ENCODE measurements around the gene HORMAD2.

The HORMAD2 gene, protein sequence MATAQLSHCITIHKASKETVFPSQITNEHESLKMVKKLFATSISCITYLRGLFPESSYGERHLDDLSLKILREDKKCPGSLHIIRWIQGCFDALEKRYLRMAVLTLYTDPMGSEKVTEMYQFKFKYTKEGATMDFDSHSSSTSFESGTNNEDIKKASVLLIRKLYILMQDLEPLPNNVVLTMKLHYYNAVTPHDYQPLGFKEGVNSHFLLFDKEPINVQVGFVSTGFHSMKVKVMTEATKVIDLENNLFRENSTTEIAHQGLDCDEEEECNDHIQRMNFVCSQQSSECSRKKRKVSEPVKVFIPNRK

DNA sequence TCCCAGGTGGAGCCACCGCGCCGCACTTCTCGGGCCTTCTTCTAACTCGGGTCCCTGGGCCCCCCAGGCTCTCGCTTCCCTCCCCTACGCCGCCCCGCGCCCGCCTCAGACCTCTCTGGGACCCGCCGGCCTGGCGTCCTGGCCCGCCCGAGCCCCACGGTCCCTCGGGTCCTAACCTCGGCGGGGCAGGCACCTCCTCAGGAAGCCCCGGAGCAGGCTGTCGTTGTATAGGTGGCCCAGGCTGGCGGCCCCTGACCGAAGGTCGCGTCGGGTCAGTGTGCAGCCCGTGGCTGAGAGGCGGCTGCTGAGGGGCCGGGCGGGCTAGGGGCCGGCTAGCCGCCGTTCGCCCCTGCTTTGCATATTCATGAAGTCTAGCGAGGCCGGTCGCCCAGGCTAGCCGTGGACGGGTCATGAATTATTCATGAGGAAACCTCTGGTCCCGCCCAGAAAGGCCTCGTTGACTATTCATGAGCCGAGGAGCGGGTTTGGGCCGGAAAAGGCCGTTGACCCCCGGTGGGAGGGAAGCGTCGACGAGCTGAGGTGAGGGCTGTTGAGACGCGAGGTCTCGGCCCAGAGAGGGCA is at the start of gene HORMAD2:
Gene HORMAD2 (plus strand): TSS at position 513 of the 582 bp plus-strand sequence. CDS start 13,489 bp downstream, outside the sequence.
- no peak for FAIRE-seq

DNA sequence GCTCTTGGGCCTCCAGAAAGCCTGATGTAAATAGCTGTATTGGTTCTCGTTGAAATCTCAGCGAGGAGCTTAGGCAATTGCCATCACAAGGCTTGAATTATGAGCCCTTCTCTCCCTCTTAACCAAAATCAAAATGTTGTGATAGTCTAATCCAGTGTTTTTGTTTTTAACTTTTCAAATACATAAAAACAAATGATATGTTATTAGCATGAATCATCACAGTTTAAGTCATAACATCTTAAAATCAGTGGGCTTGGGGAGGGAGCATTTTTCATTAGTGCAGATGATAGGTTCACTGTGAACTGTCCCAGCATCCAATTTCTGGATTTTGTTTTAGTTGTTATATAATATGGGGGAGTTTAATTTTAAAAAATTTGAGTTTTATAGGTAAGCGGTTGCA is 48.9 kb upstream of the HORMAD2 start:
- FAIRE-seq = no peak

DNA sequence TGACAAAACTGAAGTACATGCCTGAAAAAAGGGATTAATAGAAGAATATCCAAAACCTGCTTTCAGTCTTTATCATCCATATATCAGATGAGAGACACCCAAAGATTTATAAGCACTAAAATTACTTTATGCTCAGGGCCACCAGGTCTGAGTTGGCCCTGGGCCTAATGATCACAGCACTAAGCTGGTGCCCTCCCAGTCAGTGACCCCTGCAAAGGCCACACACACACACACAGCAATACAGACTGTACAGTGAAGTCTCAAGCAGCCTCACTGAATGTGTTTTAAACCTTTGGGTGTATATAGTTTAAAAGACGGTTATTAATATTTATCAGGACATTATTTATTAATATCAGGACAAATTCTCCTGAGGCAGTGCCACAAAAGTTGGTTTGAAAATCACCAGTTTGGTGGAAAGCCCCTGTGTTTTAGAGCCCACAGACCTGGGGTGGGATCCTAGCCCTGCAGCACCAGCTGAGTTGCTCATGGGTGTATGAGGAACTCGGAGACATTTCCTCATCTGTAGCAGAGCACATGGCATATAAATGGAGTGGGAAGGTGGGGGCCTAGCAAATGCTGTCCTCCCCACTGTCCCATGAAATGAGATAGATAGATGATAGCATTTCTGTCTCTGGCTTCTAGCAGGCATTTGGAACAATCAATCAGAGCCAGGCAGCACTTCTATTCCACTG is 48.4 kb upstream of the HORMAD2 start:
- no peak for FAIRE-seq

GRCh38 chr22:30033137-30033536 is 47.1 kb upstream of the HORMAD2 start:
- no peak for FAIRE-seq

- FAIRE-seq = no peak
These were observed 46.4 kb upstream of the HORMAD2 start for GRCh38 chr22:30033901-30034300.

DNA sequence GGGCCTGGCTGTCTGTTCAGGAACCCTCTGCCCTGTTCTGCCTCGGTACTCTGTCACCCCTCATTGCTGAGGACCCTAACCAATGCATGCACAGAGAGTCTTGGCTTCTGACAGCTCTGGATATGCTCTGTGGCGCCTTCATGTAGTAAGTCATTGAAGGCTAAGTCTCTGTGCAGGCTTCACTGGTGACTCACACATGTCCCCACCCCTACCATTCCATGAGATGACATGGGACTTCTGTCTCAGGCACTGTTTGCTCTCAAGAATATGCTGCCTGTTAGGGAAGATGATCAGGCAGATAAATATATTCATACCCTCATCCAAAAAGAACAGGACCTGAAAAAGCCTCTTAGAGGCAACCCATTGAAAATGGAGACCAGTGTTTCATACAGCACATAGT is 43.6 kb upstream of the HORMAD2 start:
- no peak for FAIRE-seq

DNA sequence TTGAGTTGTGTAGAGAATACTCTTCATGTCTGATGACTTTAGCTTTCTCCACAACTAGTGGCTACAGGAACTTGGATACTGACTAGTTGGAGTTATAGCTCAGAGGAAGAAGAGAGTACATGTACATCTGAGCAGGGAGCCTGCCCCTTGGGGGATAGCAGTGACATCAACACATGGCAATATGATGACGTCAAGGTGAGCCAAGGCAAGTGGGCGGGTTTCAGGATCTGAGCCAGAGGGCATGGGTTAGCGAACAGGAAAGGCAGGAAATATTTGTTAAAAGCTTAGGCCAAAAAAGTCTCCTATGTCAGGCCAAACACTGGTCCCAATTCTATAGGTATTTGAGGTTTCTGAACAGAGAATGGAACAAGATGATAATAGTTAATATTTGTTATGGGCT is 42.0 kb upstream of the HORMAD2 start:
- no peak for FAIRE-seq

- FAIRE-seq = no peak
These were observed 39.6 kb upstream of the HORMAD2 start for GRCh38 chr22:30040499-30041260.

GRCh38 chr22:30041475-30041874 is 38.8 kb upstream of the HORMAD2 start:
- FAIRE-seq = no peak

DNA sequence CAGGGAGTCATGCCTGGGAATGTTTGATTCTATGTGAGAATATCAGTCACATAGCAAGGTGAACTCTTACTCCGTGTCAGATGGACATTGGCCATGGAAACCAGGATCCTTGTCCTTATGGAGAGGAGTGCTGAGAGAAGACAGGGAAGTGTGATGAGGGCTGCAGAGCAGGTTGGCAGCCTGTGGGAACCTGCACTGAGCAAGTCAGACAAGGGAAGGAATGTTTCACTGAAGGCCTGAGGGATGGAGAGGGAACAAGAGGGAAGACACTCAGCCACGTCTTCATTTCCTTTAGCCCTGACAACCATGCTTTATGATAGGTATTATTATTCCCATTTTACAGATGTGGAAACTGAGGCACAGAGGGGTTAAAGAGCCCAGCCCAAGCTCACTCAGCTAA is 38.4 kb upstream of the HORMAD2 start:
- no peak for FAIRE-seq

GRCh38 chr22:30043161-30043560 is 37.1 kb upstream of the HORMAD2 start:
- FAIRE-seq = no peak

- FAIRE-seq = no peak
These were observed 35.9 kb upstream of the HORMAD2 start for GRCh38 chr22:30044369-30044768.

DNA sequence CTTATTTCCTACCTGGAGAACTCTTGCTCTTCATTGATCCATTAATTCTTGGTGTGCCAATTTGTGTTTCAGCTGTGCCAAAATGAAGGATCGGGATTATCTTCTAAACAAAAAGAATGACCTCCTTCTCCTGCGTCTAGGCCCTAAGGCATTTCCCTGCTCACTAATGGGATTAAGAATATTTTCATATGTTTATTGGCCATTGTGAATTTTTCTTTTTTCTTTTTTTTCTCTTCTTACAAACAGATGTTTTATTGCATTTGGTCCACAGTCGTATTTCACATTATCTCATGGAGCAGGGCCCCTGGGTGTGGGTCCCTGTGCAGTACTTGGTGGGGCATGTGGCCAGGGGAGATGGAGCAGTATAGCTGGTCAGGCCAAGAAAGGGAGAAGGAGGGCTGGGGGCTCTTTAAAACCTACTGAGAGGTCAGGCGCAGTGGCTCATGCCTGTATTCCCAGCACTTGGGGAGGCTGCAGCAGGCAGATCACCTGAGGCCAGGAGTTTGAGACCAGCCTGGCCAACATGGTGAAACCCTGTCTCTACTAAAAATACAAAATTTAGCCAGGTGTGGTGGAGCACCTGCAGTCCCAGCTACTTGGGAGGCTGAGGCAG is 35.3 kb upstream of the HORMAD2 start:
- no peak for FAIRE-seq

DNA sequence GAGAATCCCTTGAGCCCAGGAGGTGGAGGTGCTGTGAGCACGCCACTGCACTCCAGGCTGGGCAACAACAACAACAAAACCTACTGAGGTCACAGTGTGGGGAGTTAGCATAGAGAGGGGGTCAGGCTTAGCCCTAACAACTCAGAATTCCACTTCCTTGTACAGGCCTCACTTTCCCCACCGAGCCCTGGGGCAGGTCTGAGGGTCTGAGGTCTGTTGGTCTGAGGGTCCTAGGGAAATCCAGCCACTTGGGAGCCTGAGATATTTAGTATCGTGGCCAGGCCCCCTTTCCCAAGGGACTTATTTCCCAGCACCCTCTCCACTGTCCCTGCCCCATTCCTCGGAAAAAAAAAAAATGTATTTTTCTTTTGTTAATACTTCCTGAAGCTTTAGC is 34.8 kb upstream of the HORMAD2 start:
- FAIRE-seq = no peak

DNA sequence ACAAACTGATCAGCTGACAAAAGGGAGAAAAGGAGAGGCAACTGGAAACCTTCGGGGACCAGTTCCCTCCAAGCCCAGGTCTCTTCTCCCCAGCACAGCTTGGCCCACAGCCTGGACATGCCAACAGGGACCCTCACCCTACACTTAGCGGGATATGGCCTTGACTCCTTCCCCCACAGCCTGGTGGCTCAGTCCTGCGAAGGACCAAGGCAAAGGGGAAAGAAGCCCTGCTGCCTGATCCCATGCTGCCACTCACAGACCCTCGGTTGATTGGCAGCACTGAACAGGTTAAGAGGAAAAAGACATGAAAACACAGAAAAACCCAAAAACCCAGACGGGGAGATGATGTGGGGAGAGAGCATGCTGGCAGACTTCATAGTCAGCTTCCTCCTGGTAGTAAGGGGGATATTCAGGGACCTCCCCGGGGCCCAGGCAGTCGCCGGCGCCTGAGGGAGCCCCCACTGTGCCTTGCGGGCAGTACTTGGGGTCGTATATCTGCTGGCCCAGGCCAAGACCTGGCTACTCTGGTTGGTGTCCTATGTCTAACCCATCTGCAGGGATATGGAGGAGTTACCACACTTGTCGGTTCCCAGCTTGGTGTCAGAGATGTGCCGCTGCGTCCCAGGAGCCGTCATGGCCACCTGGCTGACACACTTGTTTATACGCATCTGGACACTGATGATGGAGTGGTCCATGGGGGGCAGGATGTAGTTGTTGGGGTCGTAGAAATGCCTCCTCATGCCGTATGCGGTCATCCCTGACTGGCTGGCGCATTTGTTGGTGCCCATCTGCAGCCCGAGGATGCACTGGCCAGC is 34.2 kb upstream of the HORMAD2 start:
- no peak for FAIRE-seq

DNA sequence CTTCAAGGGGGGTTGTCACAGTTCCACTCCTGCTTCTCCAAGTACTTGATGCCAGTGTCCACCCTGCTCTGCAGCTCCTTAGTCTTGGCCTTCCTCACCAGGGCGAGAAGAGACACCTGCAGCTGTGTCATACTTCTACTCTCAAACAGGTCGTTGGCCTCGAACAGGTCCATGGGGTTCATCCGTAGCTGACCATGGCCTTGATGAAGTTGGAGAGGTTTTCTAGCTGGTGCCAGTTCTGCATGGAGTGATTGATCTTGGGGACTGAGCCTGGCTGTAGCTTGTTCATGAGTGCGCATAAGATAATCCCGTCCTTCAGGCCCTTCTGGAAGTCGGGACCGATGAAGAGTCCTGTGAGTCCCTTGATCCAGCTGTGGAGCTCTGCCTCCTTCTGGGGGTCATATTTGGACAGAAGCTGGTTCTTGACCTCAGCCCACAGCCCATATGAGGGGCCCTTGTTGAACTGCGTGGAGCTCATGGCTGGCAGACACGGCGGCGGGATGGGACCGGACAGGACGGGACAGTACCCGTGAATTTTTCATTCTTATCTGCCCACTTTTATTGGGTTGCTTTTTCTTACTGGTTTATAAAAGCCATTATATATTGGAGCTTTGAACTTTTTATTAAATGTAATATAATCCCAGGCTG is 33.4 kb upstream of the HORMAD2 start:
- FAIRE-seq = no peak

- FAIRE-seq = no peak
These were observed 32.9 kb upstream of the HORMAD2 start for GRCh38 chr22:30047364-30047738.

DNA sequence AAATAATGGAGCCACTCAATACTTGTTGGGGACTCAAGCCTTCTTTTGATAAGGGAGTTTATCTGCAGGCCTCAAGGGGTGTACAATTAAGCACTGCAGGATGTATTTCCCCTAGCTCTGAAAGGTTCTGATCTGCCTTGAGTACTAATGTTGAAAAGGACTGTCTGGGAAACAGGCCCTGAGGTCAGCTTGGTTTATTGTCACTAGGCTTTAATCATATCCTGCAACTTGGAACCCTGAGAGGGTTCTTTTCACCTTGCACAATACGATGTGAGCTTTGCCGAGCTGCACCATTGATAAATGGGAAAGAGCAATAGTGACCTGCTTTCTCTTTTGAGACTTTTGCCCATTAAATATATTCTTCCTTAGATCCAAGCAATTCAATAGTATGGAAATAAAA is 31.6 kb upstream of the HORMAD2 start:
- no peak for FAIRE-seq

- no peak for FAIRE-seq
These were observed 26.0 kb upstream of the HORMAD2 start for GRCh38 chr22:30054067-30054763.

DNA sequence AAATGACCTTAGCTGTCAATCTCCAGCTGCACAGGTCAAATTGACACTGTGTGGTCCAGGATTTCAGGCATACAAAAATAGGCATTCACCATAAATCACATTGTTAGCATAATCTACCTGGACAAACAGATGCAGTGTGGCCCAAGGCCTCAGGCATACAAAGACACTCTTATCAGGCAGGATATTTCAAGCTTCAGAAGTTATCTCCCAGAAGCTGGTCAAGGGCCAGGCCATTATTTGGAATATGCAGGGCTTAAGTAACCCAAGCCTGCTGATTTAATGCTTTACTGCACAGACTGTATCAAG is 25.5 kb upstream of the HORMAD2 start:
- no peak for FAIRE-seq

DNA sequence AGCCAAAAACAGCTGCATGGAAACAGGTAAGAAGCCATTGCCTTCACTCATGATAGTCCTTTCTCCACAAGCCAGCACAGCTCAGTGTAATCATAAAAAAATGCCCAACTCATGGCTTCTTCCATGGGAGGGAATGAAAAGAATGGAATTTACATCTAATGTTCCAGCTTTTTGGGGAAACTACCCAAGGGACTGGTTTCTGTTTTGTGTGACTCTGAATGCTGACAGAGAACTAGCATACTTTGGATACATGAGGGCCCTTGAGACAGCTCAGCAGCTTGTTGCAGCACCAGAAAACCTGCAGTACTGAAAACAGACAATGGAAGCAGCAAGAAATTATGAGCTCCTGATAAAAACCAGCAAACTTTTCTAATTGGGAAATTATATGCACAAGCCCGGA is 24.2 kb upstream of the HORMAD2 start:
- FAIRE-seq = no peak
